GM12892 (cell line): ENCODE data around the gene FXR2.

Source experiments
- DNase-seq: peaks from one replicate; pipeline ENCODE4 v3.0.0; 2011; ENCODE audit not compliant: insufficient read length
- FAIRE-seq: peaks from 2 replicates; lab custom pipeline; 2011; peaks lifted over from hg19 to GRCh38; lab: Jason Lieb, UNC
- POLR2A ChIP-seq: IDR thresholded peaks from 2 replicates; pipeline ENCODE4 v1.6.1; 2011; ENCODE audit warnings: low read depth, low read length, control low read depth
- POLR2AphosphoS5 ChIP-seq: IDR thresholded peaks from 2 replicates; pipeline ENCODE4 v1.6.1; 2011; ENCODE audit warnings: low read depth, low read length, control low read depth
- TAF1 ChIP-seq: IDR thresholded peaks from 2 replicates; pipeline ENCODE4 v1.6.1; 2011; ENCODE audit warnings: low read depth, mild to moderate bottlenecking, control low read depth, low read length, borderline replicate concordance

FXR2 gene

GRCh38 chr17:7593296-7593695, 21.4 kb downstream of the FXR2 start:
- no peak for FAIRE-seq
- TF ChIP-seq POLR2A (no peak), TAF1 (no peak), POLR2AphosphoS5 (no peak)
- no peak for DNase-seq

- no peak for DNase-seq
- FAIRE-seq, result no peak
- TF ChIP-seq POLR2A (no peak), POLR2AphosphoS5 (no peak), TAF1 (no peak)
Observed at GRCh38 chr17:7592422-7593021, 22.2 kb downstream of the FXR2 start.

GRCh38 chr17:7591596-7591995, 23.1 kb downstream of the FXR2 start:
- DNase-seq, result no peak
- TF ChIP-seq POLR2A, result no peak
- TF ChIP-seq TAF1, result no peak
- TF ChIP-seq POLR2AphosphoS5, result no peak
- FAIRE-seq, result no peak

- no peak for TF ChIP-seq TAF1
- TF ChIP-seq POLR2AphosphoS5, result no peak
- no peak; the same call in 1 of the 2 replicates for TF ChIP-seq POLR2A
- DNase-seq (no peak), FAIRE-seq (no peak)
Observed at GRCh38 chr17:7590743-7591142, 24.0 kb downstream of the FXR2 start.

GRCh38 chr17:7589891-7590691, 24.6 kb downstream of the FXR2 start, which contains the start of gene SOX15:
Gene SOX15, minus strand, starts transcription at chr17:7590094. Its CDS starts 418 bp downstream, at chr17:7589676.
- DNase-seq (no peak), FAIRE-seq (no peak)
- no peak for TF ChIP-seq TAF1
- TF ChIP-seq POLR2A, result peak; percentile 6; the same call in 1 of the 2 replicates
- no peak for TF ChIP-seq POLR2AphosphoS5

GRCh38 chr17:7589204-7589868, 25.4 kb downstream of the FXR2 start:
- TF ChIP-seq POLR2A (no peak), POLR2AphosphoS5 (peak; percentile 8)
- FAIRE-seq (peak; percentile 48), DNase-seq (peak; percentile 85)

GRCh38 chr17:7588553-7589203, 26.0 kb downstream of the FXR2 start:
- no peak for FAIRE-seq
- DNase-seq, result no peak
- no peak for TF ChIP-seq TAF1
- TF ChIP-seq POLR2A, result no peak
- no peak; the same call in 1 of the 2 replicates for TF ChIP-seq POLR2AphosphoS5

GRCh38 chr17:7587420-7588151, 27.1 kb downstream of the FXR2 start:
- FAIRE-seq (no peak), DNase-seq (no peak)
- no peak for TF ChIP-seq POLR2AphosphoS5
- TF ChIP-seq TAF1, result no peak
- TF ChIP-seq POLR2A, result no peak

GRCh38 chr17:7586673-7587419, 27.9 kb downstream of the FXR2 start:
- no peak for FAIRE-seq
- TF ChIP-seq TAF1 (no peak), POLR2A (no peak), POLR2AphosphoS5 (no peak)
- DNase-seq, result no peak

- FAIRE-seq (peak; percentile 99), DNase-seq (peak; percentile 87)
- TF ChIP-seq TAF1 (peak; percentile 94), POLR2AphosphoS5 (peak; percentile 91), POLR2A (peak; percentile 97)
Observed at GRCh38 chr17:7583253-7584109, 31.2 kb downstream of the FXR2 start, which contains the start of gene MPDU1. Gene MPDU1, plus strand, starts transcription at chr17:7583852. Its CDS starts 11 bp downstream, at chr17:7583863.
